ENCODE measurements around the gene TTC34.

DNA sequence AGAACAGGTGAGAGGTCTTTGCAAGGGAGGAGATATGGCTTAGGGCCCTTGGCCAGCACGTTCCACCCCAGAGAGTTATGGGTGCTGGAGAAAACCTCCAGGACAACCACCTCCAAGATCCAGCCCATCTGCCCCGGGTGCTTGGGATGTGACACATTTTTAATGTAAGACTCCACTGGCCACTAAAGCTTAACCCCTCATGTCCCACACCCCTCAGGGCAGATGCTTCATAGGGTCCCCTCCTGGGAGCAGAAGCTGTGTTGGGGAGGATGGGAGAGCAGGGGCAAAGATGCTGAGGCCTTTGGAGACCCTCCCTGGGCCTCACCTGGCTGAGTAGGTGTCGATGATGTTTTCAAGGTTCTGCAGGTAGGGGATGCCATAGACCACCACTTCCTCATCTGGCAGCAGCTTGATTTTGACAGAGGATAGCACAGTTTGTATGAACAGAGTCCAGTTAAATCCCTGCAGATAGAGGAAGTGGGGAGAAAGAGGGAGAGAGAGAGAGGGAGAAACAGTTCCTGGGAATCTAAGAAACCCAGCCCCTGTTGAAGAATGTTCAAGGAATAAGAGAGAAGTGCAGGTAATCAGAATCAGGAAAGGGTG lies 203.1 kb downstream of the TTC34 start:
- TF ChIP-seq, protein P1, sequence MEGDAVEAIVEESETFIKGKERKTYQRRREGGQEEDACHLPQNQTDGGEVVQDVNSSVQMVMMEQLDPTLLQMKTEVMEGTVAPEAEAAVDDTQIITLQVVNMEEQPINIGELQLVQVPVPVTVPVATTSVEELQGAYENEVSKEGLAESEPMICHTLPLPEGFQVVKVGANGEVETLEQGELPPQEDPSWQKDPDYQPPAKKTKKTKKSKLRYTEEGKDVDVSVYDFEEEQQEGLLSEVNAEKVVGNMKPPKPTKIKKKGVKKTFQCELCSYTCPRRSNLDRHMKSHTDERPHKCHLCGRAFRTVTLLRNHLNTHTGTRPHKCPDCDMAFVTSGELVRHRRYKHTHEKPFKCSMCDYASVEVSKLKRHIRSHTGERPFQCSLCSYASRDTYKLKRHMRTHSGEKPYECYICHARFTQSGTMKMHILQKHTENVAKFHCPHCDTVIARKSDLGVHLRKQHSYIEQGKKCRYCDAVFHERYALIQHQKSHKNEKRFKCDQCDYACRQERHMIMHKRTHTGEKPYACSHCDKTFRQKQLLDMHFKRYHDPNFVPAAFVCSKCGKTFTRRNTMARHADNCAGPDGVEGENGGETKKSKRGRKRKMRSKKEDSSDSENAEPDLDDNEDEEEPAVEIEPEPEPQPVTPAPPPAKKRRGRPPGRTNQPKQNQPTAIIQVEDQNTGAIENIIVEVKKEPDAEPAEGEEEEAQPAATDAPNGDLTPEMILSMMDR (optimal IDR thresholded peaks at IDR 0.05 in 1 of 3, IDR thresholded peaks at IDR 0.05 in 1 of 3, conservative IDR thresholded peaks at IDR 0.05 in 1 of 3; ENCODE audit: extremely low read depth in 1 of 3, insufficient read depth in 2 of 3, low read length in 3 of 3): peak in 1 of 3 experiments; percentile 31
- no peak for TF ChIP-seq EZH2 (IDR thresholded peaks at IDR 0.05; ENCODE audit: low read length)
